Astrocyte (in vitro differentiated cells and primary cell): ENCODE measurements around the gene MRPS12.

Source experiments
- EZH2 ChIP-seq: IDR thresholded peaks from 2 replicates; pipeline ENCODE4 v1.6.1; 2012; ENCODE audit warnings: mild to moderate bottlenecking, low read length, inconsistent platforms; ENCODE audit not compliant: insufficient read depth
- TF ChIP-seq, protein P1 (sequence below): IDR thresholded peaks from 2 replicates; pipeline ENCODE4 v1.5.1; 2011; ENCODE audit warnings: low read depth, mild to moderate bottlenecking, inconsistent platforms, low read length, moderate library complexity; ENCODE audit not compliant: insufficient read depth

GRCh38 chr19:38892841-38893240, 37.9 kb upstream of the MRPS12 start:
- TF ChIP-seq, protein P1, sequence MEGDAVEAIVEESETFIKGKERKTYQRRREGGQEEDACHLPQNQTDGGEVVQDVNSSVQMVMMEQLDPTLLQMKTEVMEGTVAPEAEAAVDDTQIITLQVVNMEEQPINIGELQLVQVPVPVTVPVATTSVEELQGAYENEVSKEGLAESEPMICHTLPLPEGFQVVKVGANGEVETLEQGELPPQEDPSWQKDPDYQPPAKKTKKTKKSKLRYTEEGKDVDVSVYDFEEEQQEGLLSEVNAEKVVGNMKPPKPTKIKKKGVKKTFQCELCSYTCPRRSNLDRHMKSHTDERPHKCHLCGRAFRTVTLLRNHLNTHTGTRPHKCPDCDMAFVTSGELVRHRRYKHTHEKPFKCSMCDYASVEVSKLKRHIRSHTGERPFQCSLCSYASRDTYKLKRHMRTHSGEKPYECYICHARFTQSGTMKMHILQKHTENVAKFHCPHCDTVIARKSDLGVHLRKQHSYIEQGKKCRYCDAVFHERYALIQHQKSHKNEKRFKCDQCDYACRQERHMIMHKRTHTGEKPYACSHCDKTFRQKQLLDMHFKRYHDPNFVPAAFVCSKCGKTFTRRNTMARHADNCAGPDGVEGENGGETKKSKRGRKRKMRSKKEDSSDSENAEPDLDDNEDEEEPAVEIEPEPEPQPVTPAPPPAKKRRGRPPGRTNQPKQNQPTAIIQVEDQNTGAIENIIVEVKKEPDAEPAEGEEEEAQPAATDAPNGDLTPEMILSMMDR = no peak
- TF ChIP-seq EZH2 = no peak
